Endometrium (tissue), 2 donors: Measurements from ENCODE around the gene PTEN.
A peak's percentile ranks its signal among the peaks of the same experiment; 100 is the strongest.
"Not testable (repeated sequence)": the region's sequence is repeated elsewhere in the genome, so short reads cannot be mapped to it uniquely, and the experiment has no call there.

Experiments
- FAIRE-seq: peaks from 2 replicates; lab custom pipeline; 2012; peaks lifted over from hg19 to GRCh38; lab: Jason Lieb, UNC
- donor health status: control.
- donor health status: control.

The PTEN gene

GRCh38 chr10:87869773-87870551, 6.5 kb downstream of the PTEN start:
- peak; percentile 62 for FAIRE-seq

GRCh38 chr10:87872828-87873227, 9.4 kb downstream of the PTEN start:
- FAIRE-seq, result no peak

- FAIRE-seq, result no peak
These were observed 10.2 kb downstream of the PTEN start for GRCh38 chr10:87873656-87874055.

GRCh38 chr10:87875929-87876571, 12.6 kb downstream of the PTEN start:
- FAIRE-seq, result no peak

GRCh38 chr10:87878664-87879459, 15.4 kb downstream of the PTEN start:
- no peak for FAIRE-seq

GRCh38 chr10:87880336-87880735, 16.9 kb downstream of the PTEN start:
- no peak for FAIRE-seq

GRCh38 chr10:87881373-87882059, 18.1 kb downstream of the PTEN start:
- FAIRE-seq, result not testable (repeated sequence)

GRCh38 chr10:87882555-87883294, 19.3 kb downstream of the PTEN start:
- FAIRE-seq, result no peak

- FAIRE-seq, result no peak
These were observed 23.2 kb downstream of the PTEN start for GRCh38 chr10:87886635-87887034.

GRCh38 chr10:87887146-87887545, 23.7 kb downstream of the PTEN start:
- no peak for FAIRE-seq

GRCh38 chr10:87887548-87888289, 24.3 kb downstream of the PTEN start:
- no peak for FAIRE-seq

GRCh38 chr10:87895430-87895829, 32.0 kb downstream of the PTEN start:
- no peak for FAIRE-seq

- FAIRE-seq, result no peak
These were observed 32.8 kb downstream of the PTEN start for GRCh38 chr10:87896216-87896615.

- not testable (repeated sequence) for FAIRE-seq
These were observed 34.5 kb downstream of the PTEN start for GRCh38 chr10:87897957-87898356.

- FAIRE-seq, result not testable (repeated sequence)
These were observed 40.0 kb downstream of the PTEN start for GRCh38 chr10:87903396-87903795.

GRCh38 chr10:87913156-87913921, 49.9 kb downstream of the PTEN start:
- no peak for FAIRE-seq

GRCh38 chr10:87915406-87915805, 52.0 kb downstream of the PTEN start:
- no peak for FAIRE-seq

GRCh38 chr10:87915989-87916388, 52.6 kb downstream of the PTEN start:
- FAIRE-seq, result no peak

GRCh38 chr10:87916515-87916914, 53.1 kb downstream of the PTEN start:
- no peak for FAIRE-seq

- FAIRE-seq, result peak; percentile 21
These were observed 54.9 kb downstream of the PTEN start for GRCh38 chr10:87918254-87918859.
